CD8-positive, alpha-beta memory T cell (primary cell): Measurements from ENCODE around the gene FBXO11. TPM values are rescaled to one million over a fixed set of nuclear protein-coding genes. Genes with fewer than 3 reads are reported as not detected.

ENCODE experiments used
- CTCF ChIA-PET: fragments of 350-600 bp; sonication (Branson Sonifier 250); formaldehyde crosslinking; loops from one replicate; lab custom pipeline; 2021; ENCODE audit warnings: antibody characterized with exemption; lab: Charles Lee
- POLR2A ChIA-PET: fragments of 350-600 bp; sonication (Branson Sonifier 250); formaldehyde crosslinking; loops from one replicate; lab custom pipeline; 2021; ENCODE audit warnings: antibody characterized with exemption; lab: Charles Lee
- DNase-seq, 5 donors: peaks; one replicate each; pipeline versions ENCODE4 v3.0.0 to v3.0.0-alpha.2; 2020 to 2022; ENCODE audit warnings: mixed read lengths in 1 of 5
- H3K27ac ChIP-seq: one replicate; pipeline ENCODE4 v1.7.0; 2013; ENCODE audit warnings: low read depth, mild to moderate bottlenecking, low read length, moderate library complexity
- H3K27me3 ChIP-seq: 2 replicates; pipeline ENCODE4 v1.7.0; 2013; ENCODE audit warnings: low read length, mild to moderate bottlenecking; ENCODE audit not compliant: insufficient read depth, poor library complexity, severe bottlenecking
- H3K36me3 ChIP-seq: 2 replicates; pipeline ENCODE4 v1.7.0; 2013; ENCODE audit warnings: mild to moderate bottlenecking, low read length, moderate library complexity; ENCODE audit not compliant: insufficient read depth
- H3K4me1 ChIP-seq: 2 replicates; pipeline ENCODE4 v1.7.0; 2013; ENCODE audit warnings: mild to moderate bottlenecking, low read length, moderate library complexity; ENCODE audit not compliant: insufficient read depth
- H3K4me3 ChIP-seq: 2 replicates; pipeline ENCODE4 v1.7.0; 2013; ENCODE audit warnings: mild to moderate bottlenecking, low read length
- H3K9me3 ChIP-seq: 2 replicates; pipeline ENCODE4 v1.7.0; 2013; ENCODE audit warnings: mild to moderate bottlenecking, low read length
- H3K27ac Mint-ChIP-seq, 8 donors: one replicate each; pipeline ENCODE4 v1.8.0; 2020 to 2021; ENCODE audit warnings: mixed read lengths in 8 of 8, mild to moderate bottlenecking in 6 of 8, inconsistent platforms in 3 of 8, moderate library complexity in 3 of 8
- H3K27me3 Mint-ChIP-seq, 2 donors: one replicate each; pipeline ENCODE4 v1.8.0; 2020 to 2021; ENCODE audit warnings: mixed read lengths in 2 of 2, mild to moderate bottlenecking in 1 of 2, moderate library complexity in 1 of 2
- H3K36me3 Mint-ChIP-seq, 3 donors: one replicate each; pipeline ENCODE4 v1.8.0; 2020 to 2021; ENCODE audit warnings: mixed read lengths in 3 of 3, inconsistent platforms in 1 of 3, mild to moderate bottlenecking in 1 of 3
- H3K4me1 Mint-ChIP-seq, 3 donors: one replicate each; pipeline ENCODE4 v1.8.0; 2020 to 2021; ENCODE audit warnings: mixed read lengths in 3 of 3, inconsistent platforms in 1 of 3, mild to moderate bottlenecking in 1 of 3
- H3K4me3 Mint-ChIP-seq, 7 donors: one replicate each; pipeline ENCODE4 v1.8.0; 2020 to 2021; ENCODE audit warnings: mixed read lengths in 7 of 7, mild to moderate bottlenecking in 6 of 7, moderate library complexity in 4 of 7, inconsistent platforms in 2 of 7
- H3K9me3 Mint-ChIP-seq, 5 donors: one replicate each; pipeline ENCODE4 v1.8.0; 2020 to 2022; ENCODE audit warnings: mixed read lengths in 5 of 5, mild to moderate bottlenecking in 3 of 5, moderate library complexity in 2 of 5, inconsistent platforms in 1 of 5
- polyA plus RNA-seq: library from polyadenylated mRNA; unstranded; fragments of 300-500 nt; fragmentation: Illumina TruSeq; gene quantifications from one replicate; pipeline ENCODE4 v1.2.3, GENCODE V29; 2021
- total RNA-seq, 2 experiments: library from RNA; stranded (reverse); gene quantifications; one replicate each; pipeline ENCODE4 v1.2.3, GENCODE V29; 2021

Gene FBXO11
- total and polyA plus RNA-seq, 3 experiments from 2014 or later = 9.9 to 41.8 (median 41.2) TPM

DNA sequence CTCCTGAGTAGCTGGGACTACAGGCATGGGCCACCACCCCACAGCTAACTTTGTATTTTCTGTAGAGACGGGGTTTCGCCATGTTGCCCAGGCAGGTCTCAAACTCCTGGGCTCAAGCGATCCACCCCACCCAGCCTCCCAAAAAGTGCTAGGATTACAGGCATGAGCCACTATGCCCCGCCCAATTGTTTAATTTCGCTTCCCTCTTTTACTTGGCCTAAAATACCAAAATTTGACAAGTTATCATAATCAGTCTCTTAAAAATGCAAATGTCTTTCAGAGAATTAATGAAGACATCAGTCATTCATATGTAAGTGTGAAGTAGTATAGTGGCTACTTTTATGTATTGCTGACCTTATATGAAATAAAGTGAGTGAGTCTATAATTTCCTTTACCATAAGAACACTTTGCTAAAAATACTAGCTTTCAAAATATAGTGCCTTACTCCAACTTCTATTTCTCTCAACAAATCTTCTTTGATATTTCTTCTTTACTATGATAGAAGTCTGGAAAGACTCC lies 9.8 kb downstream of the FBXO11 start:
- POLR2A ChIA-PET = no interaction called here
- no peaks in the 10 kb centered on the region for H3K27me3 Mint-ChIP-seq
- Histone ChIP-seq H3K9me3 (no peaks in the 10 kb centered on the region), H3K27me3 (no peaks in the 10 kb centered on the region), H3K36me3 (no peaks in the 10 kb centered on the region), H3K27ac (no peak overlapping the region), H3K4me3 (no peak overlapping the region), H3K4me1 (peaks cover 59% of the 10 kb centered on the region)
- peaks cover 0 to 18% (median 4%) of the 10 kb centered on the region in 3 donors for H3K36me3 Mint-ChIP-seq
- H3K9me3 Mint-ChIP-seq = no peaks in the 10 kb centered on the region
- peaks cover 69 to 84% (median 80%) of the 10 kb centered on the region in 3 donors for H3K4me1 Mint-ChIP-seq
- H3K27ac Mint-ChIP-seq = peak overlapping the region in 3 of 8 donors; percentile 15 to 90 (median 34)
- CTCF ChIA-PET = no interaction called here
- DNase-seq = no peak
- H3K4me3 Mint-ChIP-seq = peak overlapping the region in 4 of 7 donors; percentile 22 to 57 (median 26)

DNA sequence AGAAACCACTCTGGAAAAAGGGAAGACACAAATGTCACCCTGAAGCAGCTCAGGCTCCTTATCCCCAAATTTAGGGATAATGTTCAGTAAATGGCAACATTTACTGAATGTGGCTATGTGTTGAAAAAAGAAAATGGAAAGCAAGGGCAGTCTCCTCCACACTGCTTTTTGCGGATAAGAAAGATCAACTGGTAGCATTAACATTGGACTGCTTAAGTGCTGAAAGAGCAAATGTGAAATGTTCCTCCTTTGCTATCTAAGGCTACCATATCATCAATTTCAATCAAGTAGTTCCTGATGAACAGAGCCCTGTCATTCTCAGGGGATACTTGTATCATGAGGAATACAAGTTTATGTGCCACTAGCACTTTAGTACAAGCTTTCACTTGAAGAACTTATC lies 12.5 kb downstream of the FBXO11 start:
- POLR2A ChIA-PET = interaction anchor here (0.5 kb wide), 1 partner anchor 551 kb away, joined by 3 read pairs; no protein-coding TSS in a partner anchor

DNA sequence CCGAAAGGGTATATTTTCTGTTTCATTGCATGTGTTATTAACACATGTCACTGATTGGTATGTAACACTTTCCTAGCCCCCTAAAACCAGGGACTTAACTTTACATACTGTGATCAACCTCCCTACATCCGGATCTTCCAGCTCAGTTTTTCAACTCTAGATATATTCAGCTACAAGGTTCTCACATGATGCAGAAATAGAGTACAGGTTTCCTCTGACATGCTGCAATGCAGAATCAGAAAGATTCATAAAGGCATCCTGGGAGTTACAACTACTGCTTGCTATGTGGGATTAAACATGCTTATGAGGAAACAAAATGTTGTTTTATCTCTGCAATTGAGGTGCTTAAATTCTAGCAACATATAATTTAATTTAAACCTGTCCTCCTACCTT lies 14.0 kb downstream of the FBXO11 start:
- Histone ChIP-seq H3K27ac (no peak overlapping the region), H3K4me3 (no peak overlapping the region), H3K9me3 (no peaks in the 10 kb centered on the region), H3K27me3 (no peaks in the 10 kb centered on the region), H3K4me1 (peaks cover 56% of the 10 kb centered on the region), H3K36me3 (no peaks in the 10 kb centered on the region)
- peaks cover 69 to 92% (median 92%) of the 10 kb centered on the region in 3 donors for H3K4me1 Mint-ChIP-seq
- no peak overlapping the region for H3K4me3 Mint-ChIP-seq
- peaks cover 0 to 22% (median 2%) of the 10 kb centered on the region in 3 donors for H3K36me3 Mint-ChIP-seq
- ChIA-PET CTCF (no interaction called here), POLR2A (no interaction called here)
- H3K27me3 Mint-ChIP-seq = no peaks in the 10 kb centered on the region
- H3K9me3 Mint-ChIP-seq = no peaks in the 10 kb centered on the region
- no peak for DNase-seq
- peak overlapping the region in 2 of 8 donors; percentile 19 to 75 for H3K27ac Mint-ChIP-seq

More for the DNA sequence above, 12.5 kb downstream of the FBXO11 start:
- CTCF ChIA-PET = no interaction called here
- H3K4me3 Mint-ChIP-seq = peak overlapping the region in 1 of 7 donors; percentile 6
- H3K4me1 ChIP-seq = peaks cover 58% of the 10 kb centered on the region
- peak overlapping the region in 2 of 8 donors; percentile 1 to 55 for H3K27ac Mint-ChIP-seq
- no peaks in the 10 kb centered on the region for H3K27me3 Mint-ChIP-seq
- H3K36me3 Mint-ChIP-seq = peaks cover 0 to 23% (median 4%) of the 10 kb centered on the region in 3 donors
- DNase-seq = no peak
- no peaks in the 10 kb centered on the region for H3K9me3 ChIP-seq
- no peaks in the 10 kb centered on the region for H3K36me3 ChIP-seq
- H3K4me1 Mint-ChIP-seq = peaks cover 73 to 92% (median 92%) of the 10 kb centered on the region in 3 donors
- no peaks in the 10 kb centered on the region for H3K9me3 Mint-ChIP-seq
- no peaks in the 10 kb centered on the region for H3K27me3 ChIP-seq
- no peak overlapping the region for H3K4me3 ChIP-seq
- H3K27ac ChIP-seq = no peak overlapping the region

DNA sequence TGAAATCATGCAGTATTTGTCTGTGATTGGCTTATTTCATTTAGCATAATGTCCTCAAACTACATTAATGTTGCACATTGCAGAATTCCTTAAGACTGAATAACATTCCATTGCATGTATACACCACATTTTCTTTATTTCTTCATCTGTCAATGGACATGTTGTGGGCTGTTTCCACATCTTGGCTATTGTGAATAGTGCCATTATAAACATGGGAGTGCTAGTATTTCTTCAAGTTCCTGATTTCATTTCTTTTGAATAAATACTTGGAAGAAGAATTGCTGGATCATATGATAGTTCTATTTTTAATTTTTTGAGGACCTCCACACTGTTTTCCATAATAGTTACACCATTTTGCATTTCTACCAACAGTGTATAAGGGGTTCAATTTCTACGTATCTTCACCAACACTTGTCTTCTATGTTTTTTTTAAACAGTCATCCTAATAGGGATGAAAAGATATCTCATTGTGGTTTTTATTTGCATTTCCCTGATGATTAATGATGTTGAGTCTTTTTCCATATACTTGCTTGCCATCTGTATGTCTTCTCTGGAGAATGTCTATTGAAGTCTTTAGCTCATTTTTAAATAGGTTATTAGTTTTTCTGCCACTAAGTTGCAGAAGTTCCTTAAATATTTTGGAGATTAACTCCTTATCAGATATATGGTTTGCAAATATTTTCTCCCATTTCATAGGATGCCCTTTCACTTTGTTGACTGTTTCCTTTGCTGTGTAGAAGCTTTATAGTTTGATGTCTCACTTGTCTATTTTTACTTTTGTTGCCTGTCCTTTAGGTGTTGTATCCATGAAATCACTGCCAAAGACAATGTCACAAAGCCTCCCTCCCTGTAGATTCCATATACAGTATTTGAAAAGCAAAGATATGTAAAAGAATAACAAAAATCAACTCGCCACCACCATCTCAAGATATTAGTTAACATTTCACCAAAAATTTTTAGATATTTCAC lies 14.6 kb downstream of the FBXO11 start:
- H3K27me3 Mint-ChIP-seq = no peaks in the 10 kb centered on the region
- Histone ChIP-seq H3K36me3 (no peaks in the 10 kb centered on the region), H3K4me1 (peaks cover 51% of the 10 kb centered on the region), H3K9me3 (no peaks in the 10 kb centered on the region), H3K27me3 (no peaks in the 10 kb centered on the region), H3K4me3 (no peak overlapping the region), H3K27ac (no peak overlapping the region)
- peaks cover 69 to 92% (median 92%) of the 10 kb centered on the region in 3 donors for H3K4me1 Mint-ChIP-seq
- peak overlapping the region in 7 of 8 donors; percentile 2 to 83 (median 37) for H3K27ac Mint-ChIP-seq
- peak overlapping the region in 2 of 7 donors; percentile 12 to 35 for H3K4me3 Mint-ChIP-seq
- ChIA-PET POLR2A (no interaction called here), CTCF (no interaction called here)
- H3K36me3 Mint-ChIP-seq = peaks cover 0 to 24% (median 2%) of the 10 kb centered on the region in 3 donors
- H3K9me3 Mint-ChIP-seq = no peaks in the 10 kb centered on the region
- no peak for DNase-seq

DNA sequence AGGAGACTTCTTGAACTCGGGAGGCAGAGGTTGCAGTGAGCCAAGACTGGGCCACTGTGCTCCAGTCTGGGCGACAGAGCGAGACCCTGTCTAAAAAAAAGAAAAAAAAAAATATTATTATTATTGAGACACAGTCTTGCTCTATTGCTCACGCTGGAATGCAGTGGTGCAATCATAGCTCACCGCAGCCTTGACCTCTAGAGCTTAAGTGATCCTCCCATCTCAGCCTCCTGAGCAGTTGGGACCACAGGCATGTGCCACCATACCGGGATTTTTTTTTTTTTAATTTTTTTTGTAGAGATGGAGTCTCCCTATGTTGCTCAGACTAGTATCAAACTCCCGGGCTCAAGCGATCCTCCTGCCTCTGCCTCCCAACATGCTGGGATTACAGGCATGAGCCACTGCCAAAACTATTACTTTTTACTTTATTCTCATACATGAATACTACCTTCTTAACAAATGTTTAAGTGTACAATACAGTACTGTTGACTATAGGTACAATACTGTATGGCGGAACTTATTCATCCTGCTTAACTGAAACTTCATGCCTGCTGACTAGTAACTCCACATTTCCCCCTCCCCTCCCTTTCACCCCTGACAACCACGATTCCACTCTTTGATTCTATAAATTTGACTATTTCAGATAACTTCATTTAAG lies 15.5 kb downstream of the FBXO11 start:
- peaks cover 0 to 22% (median 2%) of the 10 kb centered on the region in 3 donors for H3K36me3 Mint-ChIP-seq
- POLR2A ChIA-PET = no interaction called here
- H3K4me3 Mint-ChIP-seq = peak overlapping the region in 1 of 7 donors; percentile 12
- Histone ChIP-seq H3K9me3 (no peaks in the 10 kb centered on the region), H3K4me1 (peaks cover 44% of the 10 kb centered on the region), H3K4me3 (no peak overlapping the region), H3K27ac (no peak overlapping the region), H3K27me3 (no peaks in the 10 kb centered on the region), H3K36me3 (no peaks in the 10 kb centered on the region)
- H3K9me3 Mint-ChIP-seq = no peaks in the 10 kb centered on the region
- no peak for DNase-seq
- H3K27ac Mint-ChIP-seq = peak overlapping the region in 3 of 8 donors; percentile 37 to 75 (median 38)
- CTCF ChIA-PET = no interaction called here
- H3K4me1 Mint-ChIP-seq = peaks cover 64 to 89% (median 87%) of the 10 kb centered on the region in 3 donors
- H3K27me3 Mint-ChIP-seq = no peaks in the 10 kb centered on the region

DNA sequence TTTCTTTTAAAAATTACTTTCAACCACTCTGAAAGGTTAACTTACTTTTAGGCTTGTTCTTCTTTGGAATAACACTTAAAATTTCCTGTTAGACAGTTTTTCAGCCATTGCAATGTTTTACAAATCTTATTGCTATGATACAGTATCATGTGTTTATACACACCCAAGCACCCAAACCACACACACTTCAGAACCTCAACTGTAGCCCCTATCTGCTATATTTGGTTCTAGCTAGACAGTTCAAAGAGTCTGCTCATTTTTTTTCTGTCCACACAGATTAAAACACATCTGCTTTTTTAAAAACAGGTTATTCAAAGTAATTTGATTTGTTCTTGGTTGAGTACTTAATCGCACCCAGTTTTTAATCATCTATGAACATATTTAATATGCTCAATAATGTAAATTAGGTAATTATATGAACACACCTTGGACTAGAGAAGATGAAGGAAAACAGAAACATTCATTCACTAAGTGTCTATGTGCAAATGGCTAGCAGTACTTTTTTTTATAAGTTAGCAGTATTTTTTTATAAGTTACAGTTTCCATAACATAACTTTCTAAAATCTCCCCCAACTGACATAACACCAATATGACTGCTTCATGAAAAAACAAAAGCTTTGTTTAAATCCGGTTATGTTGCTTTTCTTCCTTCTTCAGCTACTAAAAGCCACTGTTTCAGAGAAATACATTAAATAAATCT lies 17.6 kb downstream of the FBXO11 start:
- ChIA-PET POLR2A (interaction anchor here (1.1 kb wide), 1 partner anchor 11 kb away, joined by 3 read pairs; no protein-coding TSS in a partner anchor), CTCF (interaction anchor here (1.2 kb wide), 1 partner anchor 21 kb away, joined by 3 read pairs; no protein-coding TSS in a partner anchor)
- Mint-ChIP-seq H3K9me3 (no peaks in the 10 kb centered on the region), H3K27ac (peak overlapping the region; percentile 50 to 91 (median 78)), H3K36me3 (peaks cover 0 to 26% (median 5%) of the 10 kb centered on the region in 3 donors), H3K4me3 (peak overlapping the region; percentile 14 to 67 (median 37)), H3K4me1 (peaks cover 67 to 86% (median 86%) of the 10 kb centered on the region in 3 donors), H3K27me3 (no peaks in the 10 kb centered on the region)
- H3K4me3 ChIP-seq = peak overlapping the region; percentile 23
- peaks cover 35% of the 10 kb centered on the region for H3K4me1 ChIP-seq
- no peaks in the 10 kb centered on the region for H3K9me3 ChIP-seq
- DNase-seq = peak in 3 of 5 donors; percentile 70 to 79 (median 73)
- no peaks in the 10 kb centered on the region for H3K27me3 ChIP-seq
- H3K27ac ChIP-seq = peak overlapping the region; percentile 48
- no peaks in the 10 kb centered on the region for H3K36me3 ChIP-seq

DNA sequence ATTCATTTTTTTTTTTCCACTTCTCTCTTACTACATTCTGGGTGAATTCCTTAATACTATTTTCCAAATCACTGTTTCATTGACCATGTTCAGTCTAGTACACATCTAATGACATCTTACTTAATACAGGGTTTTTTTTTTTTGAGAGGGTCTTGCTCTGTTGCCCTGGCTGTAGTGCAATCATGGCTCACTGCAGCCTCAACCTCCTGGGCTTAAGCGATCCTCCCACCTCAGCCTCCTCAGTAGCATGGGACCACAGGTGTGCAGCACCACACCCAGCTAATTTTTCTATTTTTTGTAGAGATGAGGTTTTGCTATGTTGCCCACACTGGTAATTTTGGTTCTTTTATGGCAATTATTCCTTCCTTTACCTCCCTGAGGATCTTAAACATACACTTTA lies 29.4 kb downstream of the FBXO11 start:
- Histone ChIP-seq H3K27ac (no peak overlapping the region), H3K4me3 (no peak overlapping the region), H3K36me3 (no peaks in the 10 kb centered on the region), H3K27me3 (no peaks in the 10 kb centered on the region), H3K9me3 (no peaks in the 10 kb centered on the region), H3K4me1 (peaks cover 13% of the 10 kb centered on the region)
- ChIA-PET POLR2A (no interaction called here), CTCF (no interaction called here)
- no peak for DNase-seq
- peaks cover under 1 to 23% (median 9%) of the 10 kb centered on the region in 3 donors for H3K36me3 Mint-ChIP-seq
- no peaks in the 10 kb centered on the region for H3K9me3 Mint-ChIP-seq
- no peaks in the 10 kb centered on the region for H3K27me3 Mint-ChIP-seq
- peaks cover 48 to 81% (median 80%) of the 10 kb centered on the region in 3 donors for H3K4me1 Mint-ChIP-seq
- peak overlapping the region in 3 of 8 donors; percentile 7 to 69 (median 41) for H3K27ac Mint-ChIP-seq
- H3K4me3 Mint-ChIP-seq = no peak overlapping the region
